HG03280 (cell line): ENCODE results near the gene ARPP21.
"Not testable (repeated sequence)": the region's sequence is repeated elsewhere in the genome, so short reads cannot be mapped to it uniquely, and the experiment has no call there.

Source experiments
- ATAC-seq: cut with Tn5 transposase; IDR thresholded peaks from one replicate; pipeline ENCODE4 v1.9.1; 2021; ENCODE audit warnings: mild to moderate bottlenecking, moderate library complexity; ENCODE audit not compliant: unreplicated experiment

ARPP21 gene

DNA sequence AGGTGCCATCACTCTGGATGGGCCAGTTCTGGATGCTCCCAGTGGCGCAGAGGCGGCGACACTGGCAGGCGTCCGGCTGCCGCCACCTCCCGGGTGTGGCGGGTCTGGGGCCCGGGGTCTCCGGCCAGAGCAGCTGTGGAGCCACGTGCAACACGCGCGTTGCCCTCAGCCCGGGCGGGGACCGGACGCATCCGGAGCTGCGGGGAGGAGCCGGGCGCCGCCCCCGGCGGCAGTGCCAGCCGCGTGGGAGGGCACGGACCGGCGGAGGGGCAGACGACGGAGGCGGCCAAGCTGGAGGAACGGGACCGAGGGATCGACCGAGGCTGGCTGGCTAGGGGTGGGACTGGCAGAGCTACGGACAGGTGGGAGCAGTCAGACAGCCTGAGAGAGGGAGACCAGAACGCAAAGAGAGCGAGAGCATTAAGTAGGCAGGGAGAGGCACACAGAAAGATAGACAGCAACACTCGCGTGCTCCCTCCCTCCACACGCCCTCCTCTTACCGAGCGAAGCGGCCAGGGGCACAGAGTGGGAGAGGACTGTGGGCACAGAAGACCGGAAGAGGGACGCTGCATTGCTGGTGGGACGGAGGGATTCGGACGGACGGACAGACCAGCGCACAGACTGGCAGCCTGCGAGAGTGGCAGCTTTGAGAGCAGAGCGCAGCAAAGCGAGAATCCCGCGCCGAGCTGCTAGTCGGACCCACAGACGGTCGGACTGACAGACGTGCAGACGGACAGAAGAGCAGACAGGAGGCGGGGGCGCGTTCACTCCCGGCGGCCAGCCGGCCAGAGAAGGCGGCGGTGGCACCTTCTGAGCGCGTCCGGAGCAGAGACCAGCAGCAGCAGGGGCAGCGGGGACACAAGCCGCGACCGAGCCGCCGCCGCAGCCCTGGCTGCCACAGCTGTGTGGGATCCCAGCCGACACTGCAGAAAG, at the start of gene ARPP21:
Gene ARPP21 (plus strand): TSS at position 272 of the 933 bp plus-strand sequence. CDS start 42,227 bp downstream, outside the sequence.
- ATAC-seq = no peak

DNA sequence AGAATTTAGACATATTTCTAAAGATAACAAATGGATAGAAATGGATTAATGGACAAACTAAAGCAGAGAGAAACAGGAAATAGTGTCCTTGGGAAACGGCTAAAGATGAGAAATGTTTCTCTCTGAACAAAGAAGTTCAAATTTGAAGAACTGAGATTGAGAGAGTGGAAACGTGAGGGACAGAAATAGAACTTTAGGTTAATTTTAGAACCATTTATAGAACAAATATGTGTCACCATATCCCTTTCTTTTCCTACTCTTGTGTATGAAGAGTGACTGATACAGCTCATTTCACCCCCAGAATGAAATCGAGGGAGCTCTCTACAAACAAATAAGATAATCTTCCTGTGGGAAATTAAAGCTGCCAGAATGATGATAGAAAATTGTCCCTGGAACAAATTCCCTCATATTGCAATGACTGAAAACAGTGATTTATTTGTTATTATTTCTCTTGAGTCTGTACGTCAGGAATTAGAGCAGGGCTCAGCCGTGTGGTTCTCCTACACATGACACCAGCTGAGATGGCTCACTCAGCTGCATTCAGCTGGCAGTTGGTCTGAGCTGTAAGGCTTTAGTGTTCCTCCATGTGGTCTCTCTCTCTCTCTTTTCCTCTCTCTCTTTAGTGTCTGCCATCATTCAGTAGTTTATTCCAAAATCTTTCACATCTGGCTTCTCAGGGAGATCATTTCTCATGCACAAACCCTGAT, 46.6 kb upstream of the ARPP21 start:
- ATAC-seq = no peak

DNA sequence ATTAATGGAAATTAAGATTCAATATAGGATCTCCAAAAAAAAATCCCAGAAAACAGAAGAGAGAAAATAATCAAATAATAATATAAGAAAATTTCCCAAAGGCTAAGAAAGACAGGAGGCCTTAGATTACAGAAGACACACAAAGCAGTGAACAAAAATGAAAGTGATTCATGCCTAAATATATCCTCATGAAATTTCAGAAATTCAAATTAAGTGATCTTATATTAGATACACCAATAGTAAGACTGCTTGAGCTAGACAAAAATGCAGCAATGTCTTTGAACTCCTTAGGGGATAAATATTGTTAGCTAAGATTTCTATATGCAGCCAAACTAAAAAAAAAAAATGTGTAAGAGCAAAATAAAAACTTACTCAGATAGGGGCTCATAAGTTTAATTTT, 44.6 kb upstream of the ARPP21 start:
- no peak for ATAC-seq

DNA sequence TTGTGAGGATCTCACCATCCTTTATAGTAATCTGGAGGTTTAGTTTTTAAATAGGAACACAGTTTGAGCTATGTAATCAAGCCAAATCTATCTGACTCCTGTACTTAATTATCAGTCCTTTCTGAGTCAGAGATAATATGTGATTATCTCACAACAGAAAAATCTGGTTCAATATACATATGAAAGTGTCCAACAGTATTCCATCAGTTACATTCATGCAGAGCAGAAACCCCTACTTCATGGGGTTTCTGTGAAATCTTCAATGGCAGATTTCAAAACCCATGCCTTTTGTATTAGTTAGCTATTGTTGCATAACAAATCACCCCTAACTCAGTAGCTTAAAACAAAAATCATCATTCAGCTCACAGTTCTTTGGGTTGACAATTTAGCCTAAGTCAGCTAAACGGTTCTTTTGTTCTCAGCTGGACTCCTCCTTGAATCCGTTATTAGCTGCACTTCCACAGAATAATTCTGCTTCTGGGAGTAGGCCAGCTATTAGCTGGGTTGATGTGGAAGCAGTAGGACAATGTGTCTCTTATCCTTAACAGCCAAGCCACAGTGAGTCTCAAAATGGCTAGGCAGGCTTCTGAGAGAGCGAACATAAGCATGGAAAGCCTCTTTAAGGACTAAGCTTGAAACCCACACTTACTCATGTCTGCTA, 42.9 kb upstream of the ARPP21 start:
- ATAC-seq = no peak

DNA sequence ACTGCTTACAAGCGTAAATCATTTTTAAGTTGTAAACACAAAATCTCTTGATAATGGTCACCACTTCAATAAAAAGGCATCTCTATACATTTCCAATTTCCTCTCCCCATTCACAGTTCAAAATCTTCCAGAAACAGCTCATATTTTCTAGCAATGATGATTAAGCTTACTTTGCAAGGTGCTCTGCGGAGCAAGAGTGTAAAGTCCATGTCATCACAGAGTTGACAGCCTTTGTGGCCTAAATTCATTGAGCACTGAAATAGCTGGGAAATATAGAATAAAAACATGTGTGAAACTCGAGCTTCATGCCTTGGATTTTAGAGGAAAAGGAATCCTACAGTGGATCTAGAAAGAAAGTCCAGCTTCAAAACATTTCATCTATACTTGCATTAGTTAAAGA, 41.8 kb upstream of the ARPP21 start:
- no peak for ATAC-seq

DNA sequence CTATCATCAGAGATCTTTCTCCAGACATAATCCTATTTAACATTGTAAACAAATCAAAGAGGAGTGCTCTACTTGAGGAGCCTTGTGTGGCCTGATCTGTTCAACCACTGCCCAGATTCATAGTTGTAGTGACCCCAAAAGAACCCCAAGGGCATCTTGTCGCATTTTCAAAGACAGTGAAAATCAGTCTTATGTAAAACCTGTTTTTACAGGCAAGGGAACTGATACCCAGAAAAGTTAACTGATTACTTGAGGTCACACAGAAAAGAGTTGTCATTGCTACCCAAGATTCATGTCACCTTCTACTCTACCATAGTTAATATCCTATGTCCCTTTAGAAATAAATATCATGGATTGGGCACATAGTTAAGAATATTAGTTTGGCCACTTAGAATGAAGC, 40.5 kb upstream of the ARPP21 start:
- no peak for ATAC-seq

DNA sequence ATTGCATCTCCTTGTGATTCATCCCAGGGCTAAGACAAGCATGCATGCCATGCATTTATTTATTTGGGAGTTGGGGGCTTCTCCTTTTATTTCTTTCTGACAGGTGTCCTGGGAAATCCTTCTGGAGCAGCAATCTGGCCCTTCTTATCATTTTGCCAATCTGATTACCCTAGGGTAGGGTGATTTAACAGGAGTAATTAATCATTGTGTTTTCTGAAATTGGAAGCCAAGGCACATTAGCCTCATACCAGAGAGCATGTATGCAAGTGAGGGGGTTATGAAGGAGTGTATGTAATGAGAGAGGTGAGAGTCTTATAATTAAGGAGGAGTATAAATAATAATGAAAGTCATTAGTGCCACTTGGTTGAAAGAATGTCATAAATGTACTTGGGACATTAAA, 37.4 kb upstream of the ARPP21 start:
- no peak for ATAC-seq

DNA sequence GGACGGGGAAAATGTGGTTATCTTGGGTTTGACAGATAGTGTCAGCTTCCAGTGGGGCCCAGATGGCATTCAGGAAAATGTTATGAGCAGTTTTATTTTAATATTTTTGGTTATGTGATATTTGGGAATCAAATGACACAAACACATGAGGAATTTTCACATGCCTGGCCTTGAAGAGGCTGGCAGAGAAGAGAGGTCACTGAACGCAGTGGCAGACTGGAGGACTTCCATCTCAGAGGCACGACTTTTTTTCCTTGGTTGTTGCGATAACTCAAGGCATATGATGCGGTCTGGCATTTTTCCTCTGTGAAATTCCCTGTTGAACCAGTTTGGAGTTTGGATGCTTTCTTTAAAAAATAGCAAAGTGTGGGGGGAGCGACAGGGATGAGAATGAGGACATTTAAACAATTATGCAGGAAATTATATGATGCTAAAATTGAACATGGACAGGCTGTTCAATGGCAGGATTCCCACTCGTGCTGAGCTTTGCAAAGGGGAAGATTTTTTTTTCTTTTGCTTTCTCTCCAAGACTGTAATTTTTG, 36.9 kb upstream of the ARPP21 start:
- no peak for ATAC-seq

DNA sequence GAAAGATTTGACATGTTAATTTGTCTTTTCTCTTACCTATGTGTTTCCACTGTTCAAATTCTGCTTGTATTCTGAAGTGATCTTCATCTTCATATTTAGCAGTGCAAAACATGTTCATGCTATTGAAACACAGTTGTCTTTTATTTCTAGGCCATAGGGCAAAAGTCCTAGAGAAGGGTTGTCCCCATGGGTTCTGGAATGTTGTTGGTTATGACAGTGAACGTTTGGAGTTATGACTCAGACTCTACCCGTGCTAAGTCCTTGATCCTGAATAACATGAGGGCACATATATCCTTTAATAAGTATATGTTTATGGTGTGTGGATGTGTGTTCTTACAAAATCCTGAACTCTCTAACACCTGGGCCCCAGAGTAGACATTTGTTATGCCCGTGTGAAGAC, 23.0 kb upstream of the ARPP21 start:
- ATAC-seq = no peak

DNA sequence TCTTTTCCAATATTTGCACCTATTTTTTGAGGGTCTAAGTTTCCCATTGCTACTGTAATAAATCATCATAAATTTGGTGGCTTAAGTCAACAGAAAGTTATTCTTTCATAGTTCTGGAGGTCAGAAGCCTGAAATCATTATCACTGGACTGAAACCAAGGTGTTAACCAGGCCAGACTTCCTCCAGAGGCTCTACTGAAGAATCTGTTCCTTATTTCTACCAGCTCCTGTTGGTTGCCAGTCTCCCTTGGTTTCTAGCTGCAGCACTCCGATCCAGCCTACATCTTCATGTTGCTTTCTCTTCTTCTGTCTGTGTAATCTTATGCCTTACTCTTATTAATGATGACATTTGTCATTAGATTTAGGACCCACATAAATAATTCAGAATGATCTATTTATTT, 22.0 kb upstream of the ARPP21 start:
- ATAC-seq = no peak

DNA sequence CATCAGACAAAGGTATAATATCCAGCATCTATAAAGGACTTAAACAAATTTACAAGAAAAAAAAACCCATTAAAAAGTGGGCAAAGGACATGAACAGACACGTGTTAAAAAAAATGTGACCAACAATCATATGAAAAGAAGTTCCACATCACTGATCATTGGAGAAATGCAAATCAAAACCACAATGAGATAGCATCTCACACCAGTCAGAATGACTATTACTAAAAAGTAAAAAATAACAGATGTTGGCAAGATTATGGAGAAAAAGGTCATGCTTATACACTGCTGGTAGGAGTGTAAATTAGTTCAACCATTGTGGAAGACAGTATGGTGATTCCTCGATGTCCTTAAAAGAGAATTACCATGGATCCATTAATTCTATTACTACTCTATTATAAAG, 19.1 kb upstream of the ARPP21 start:
- not testable (repeated sequence) for ATAC-seq

DNA sequence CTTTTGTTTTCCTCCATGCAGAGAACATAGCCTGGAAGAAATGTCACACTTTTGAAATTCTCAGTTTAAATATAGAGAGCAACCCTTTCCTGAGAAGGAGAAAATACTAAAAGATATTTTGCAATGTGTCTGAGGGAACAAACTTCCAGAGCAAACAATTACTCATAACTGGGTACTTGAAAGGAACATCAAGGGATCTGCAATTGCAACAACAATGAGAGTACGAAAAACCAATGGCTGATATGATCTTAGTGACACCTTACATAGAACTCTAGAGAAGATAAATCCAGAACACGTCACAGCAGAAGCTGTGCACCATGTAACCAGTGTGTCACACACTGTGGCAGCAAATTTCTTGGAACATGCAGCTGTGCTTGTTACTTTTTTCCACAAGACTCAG, 14.6 kb upstream of the ARPP21 start:
- no peak for ATAC-seq

DNA sequence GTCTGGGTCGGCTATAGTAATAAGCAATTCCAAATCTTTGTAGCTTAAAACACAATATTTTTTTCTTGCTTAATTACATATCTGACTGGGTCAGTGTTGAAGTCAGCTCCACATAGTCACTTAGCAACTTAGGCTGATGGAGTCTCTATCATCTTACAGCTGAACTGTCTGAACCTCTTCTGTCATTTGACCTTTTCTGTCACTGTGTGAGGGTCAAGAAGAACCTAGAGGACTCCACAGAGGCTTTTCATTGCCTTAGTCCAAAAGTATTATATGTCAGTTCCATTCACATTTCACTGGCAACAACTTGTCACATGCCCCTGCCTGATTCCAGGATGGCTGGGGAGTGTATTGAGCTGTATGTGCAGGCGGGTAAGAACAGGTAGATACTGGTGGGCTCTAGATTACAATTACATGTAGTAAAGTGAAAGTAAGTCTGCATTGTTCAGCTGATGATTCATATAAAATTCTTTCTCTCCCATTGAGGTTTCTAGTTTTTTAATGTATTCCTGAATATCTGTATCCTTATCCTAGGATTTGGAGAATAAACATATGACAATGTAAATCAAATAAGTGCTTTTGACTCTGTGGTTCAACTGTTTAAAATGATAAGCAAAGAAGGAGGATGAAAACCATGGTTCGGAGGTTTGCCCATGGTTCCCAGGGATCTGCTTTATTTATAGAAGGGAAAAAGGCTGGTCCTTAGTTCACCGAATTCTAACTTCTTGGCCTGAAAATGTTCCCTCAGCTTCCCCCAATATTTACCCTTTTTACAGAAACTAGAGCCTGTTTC, 5.8 kb upstream of the ARPP21 start:
- no peak for ATAC-seq

DNA sequence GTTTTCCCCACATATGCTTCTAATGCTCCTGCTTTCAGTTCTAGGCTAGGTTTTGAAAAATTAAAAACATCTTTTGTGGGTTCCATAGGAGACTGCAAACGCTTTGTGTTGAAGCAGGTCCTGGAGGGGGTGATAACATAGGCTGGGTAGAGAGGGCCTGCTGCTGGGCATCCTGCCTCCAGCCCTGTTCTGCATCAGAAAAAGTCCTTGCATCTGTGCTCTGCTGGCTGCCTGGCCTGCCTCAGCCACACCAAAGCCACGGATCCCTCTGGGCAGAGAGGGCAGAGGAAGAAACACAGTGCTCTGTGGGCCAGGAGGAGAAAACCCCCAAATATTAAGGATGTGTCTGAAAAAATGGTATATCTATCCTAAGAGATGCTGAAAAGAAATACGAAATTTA, 3.9 kb upstream of the ARPP21 start:
- ATAC-seq = no peak

DNA sequence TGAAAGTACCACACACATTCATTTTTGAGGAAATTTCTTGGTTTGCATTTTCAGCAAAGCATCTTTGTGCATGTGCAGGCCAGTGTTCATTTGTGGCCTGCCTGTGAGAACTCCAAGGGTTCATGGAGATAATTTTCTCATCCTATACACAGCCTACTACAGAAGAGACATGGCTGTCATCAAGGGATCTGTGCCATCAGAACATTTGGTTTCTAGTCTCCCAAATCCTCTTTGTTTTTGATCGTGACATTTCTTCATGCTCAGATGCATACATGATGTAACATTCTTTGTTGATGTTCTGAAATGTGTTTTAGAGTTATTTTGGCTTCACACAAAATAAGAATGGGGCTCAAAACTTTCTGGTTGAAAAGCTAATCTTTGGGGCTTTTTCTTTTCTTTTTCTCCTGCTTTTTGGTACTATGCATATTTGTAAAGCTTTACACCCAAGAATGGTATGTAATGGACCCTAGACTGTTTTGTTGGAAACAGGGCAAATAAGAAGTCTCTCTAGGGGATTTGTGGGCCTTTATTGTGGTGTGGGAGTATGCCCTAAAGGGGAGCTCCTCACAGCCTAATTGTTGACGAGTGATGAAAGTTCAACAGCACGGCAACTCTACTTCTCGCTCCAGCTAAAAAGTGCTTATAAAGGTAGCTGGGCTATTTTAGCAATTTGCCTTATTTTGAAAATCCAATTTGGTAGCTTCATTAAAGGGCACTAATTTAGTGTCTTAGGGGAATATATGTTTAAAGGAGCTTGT, 3.2 kb upstream of the ARPP21 start:
- no peak for ATAC-seq

DNA sequence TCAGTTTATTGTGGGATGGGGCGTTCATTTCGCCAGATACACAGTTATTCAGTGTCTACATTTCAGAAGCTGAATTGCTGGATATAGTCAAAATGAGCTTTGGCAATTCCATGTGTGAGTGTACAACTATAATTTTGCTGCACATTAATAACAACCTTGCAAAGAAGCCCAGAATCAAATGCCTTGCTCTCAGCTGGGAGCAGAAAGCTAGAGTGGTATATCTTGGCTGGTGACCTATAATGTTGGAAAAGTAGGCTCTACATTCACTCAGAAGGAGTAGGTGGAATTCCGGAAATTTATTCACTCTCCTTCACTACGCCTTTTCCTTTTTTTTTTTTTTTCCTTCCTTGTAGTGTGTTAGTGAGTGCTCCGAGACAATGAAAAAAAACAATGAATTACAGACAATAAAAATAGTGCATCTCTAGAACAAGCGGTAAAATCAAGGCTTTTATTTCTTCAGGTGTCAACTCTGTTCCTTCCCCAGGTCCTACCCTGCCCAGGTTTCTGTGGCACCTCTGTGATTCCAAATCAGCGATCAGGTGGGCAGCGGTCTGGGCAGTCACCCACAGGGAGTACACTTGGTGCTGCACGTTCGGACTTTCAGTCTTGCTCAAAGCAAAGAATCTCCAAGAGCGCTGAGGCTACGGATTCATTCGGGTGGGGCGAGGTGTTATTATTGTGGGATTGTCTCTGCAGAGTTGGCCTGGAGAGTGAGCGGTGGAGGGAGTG, 910 bp upstream of the ARPP21 start:
- ATAC-seq = no peak

DNA sequence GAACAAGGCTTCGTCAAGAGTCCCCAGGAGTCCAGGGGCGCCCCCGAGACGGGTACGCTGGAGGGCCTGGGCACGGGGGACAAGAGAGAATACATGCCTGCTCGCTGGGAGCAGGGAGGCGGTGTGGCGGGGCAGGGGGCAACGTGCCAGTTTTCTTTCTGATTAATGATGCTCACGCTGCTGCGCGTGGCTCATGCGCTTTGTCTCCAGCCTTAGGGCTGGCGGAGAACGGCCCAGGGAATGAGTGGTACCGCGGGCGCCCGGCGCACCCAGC, 408 bp upstream of the ARPP21 start:
- no peak for ATAC-seq

DNA sequence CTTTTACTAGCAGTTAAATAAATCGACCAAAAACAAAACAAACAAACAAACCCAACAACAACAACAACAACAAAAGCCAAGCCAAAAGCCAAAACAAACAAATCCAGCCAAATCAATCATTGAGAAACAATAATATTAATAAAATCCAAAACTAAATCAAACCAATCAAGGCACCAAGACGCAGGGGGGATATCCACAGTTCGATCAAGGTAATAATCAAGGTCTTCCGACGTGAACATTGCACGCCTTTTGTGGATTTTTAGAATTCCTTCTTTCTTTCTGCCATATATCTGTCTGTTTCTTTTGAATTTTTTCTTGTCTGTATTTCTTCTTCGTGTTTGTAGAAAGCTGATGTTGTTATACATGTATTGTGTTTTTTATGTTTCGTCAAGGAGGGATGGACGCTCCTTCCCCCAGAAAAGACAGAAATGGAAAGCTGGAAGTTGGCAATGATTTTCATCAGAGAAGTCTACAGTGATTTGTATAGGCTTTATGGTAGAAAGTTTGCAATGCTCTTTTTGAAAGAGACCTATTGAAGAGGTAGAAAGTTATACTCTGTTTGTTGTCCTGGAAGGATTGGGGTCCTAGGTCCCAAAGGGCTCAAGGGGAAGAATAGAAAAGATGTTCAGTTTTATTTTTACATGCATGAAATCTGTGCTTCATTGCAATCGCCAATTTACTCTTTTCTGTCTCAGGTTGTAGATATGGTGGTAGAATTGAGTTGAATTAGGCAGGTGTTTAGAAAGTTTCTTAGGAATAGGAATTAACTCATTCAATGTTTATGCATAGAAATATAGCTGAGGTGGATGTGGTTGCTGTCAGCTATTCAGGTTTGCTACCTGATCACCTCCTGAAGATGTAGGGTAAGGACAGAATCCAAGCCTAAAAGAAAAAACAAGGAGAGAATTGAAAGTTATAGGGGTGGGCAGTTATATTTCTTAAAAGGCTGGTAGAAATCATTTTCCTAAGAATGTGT, 1.2 kb downstream of the ARPP21 start:
- no peak for ATAC-seq
